KG1 (cell line): Measurements from ENCODE around the gene EHD1.

Experiments
- DNase-seq: peaks from one replicate; lab custom pipeline; 2025; lab: John Stamatoyannopoulos, UW

Gene EHD1

GRCh38 chr11:64872790-64873488 lies 5.5 kb downstream of the EHD1 start:
- DNase-seq: no peak

- DNase-seq: no peak
Observed at GRCh38 chr11:64871492-64871891, 6.9 kb downstream of the EHD1 start.

GRCh38 chr11:64870893-64871466 lies 7.4 kb downstream of the EHD1 start:
- no peak for DNase-seq

- DNase-seq: no peak
Observed at GRCh38 chr11:64870176-64870892, 8.1 kb downstream of the EHD1 start.

GRCh38 chr11:64869571-64870175 lies 8.7 kb downstream of the EHD1 start:
- no peak for DNase-seq

GRCh38 chr11:64868904-64869570 lies 9.4 kb downstream of the EHD1 start:
- no peak for DNase-seq

- no peak for DNase-seq
Observed at GRCh38 chr11:64867748-64868462, 10.5 kb downstream of the EHD1 start.

GRCh38 chr11:64866173-64866491 lies 12.3 kb downstream of the EHD1 start:
- no peak for DNase-seq

- no peak for DNase-seq
Observed at GRCh38 chr11:64865286-64866172, 12.9 kb downstream of the EHD1 start.

GRCh38 chr11:64864473-64865285 lies 13.7 kb downstream of the EHD1 start:
- no peak for DNase-seq

- no peak for DNase-seq
Observed at GRCh38 chr11:64864135-64864472, 14.3 kb downstream of the EHD1 start.

- no peak for DNase-seq
Observed at GRCh38 chr11:64863391-64864060, 14.9 kb downstream of the EHD1 start.

- no peak for DNase-seq
Observed at GRCh38 chr11:64862987-64863390, 15.4 kb downstream of the EHD1 start.

GRCh38 chr11:64861227-64861975 lies 17.0 kb downstream of the EHD1 start:
- DNase-seq: peak; percentile 70

GRCh38 chr11:64859542-64860414 lies 18.6 kb downstream of the EHD1 start:
- DNase-seq: peak; percentile 68

GRCh38 chr11:64858467-64859263 lies 19.8 kb downstream of the EHD1 start:
- DNase-seq: no peak

- no peak for DNase-seq
Observed at GRCh38 chr11:64857485-64857884, 20.9 kb downstream of the EHD1 start.
